Measurements from ENCODE around the gene CAMTA1.
"Not testable (repeated sequence)": the region's sequence is repeated elsewhere in the genome, so short reads cannot be mapped to it uniquely, and the experiment has no call there.

CAMTA1 gene

DNA sequence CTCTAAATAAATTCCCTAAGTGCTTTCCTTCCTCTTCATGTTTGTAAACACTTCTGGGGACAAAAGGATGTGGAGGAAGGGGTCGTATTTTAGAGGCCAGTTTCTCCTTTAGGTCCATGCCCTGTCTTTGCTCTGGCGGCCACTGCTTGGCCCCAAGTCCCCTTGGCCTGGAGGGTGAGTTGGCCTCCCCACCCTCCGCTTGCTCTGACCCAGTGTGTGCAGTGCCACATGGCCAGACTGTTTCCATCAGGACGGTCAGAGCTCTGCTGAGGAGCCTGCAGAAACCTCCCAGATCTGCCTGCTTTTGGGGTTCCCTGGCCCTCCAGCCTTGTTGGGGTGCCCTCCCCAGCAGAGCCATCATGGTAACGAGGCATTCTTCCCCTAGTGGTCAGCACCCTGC lies 127.8 kb downstream of the CAMTA1 start:
- no peak for DNase-seq
- in situ Hi-C loops (cut with HindIII; ENCODE audit: low pct_ligation_motif_present, low pct_unique_long_range_greater_than_20kb, low sequenced_read_pairs), result no loop called here

- DNase-seq, result no peak
- in situ Hi-C loops (cut with HindIII; ENCODE audit: low pct_ligation_motif_present, low pct_unique_long_range_greater_than_20kb, low sequenced_read_pairs), result no loop called here
Observed at GRCh38 chr1:6914706-6915105, 129.5 kb downstream of the CAMTA1 start.

- no peak for DNase-seq
- in situ Hi-C loops (cut with HindIII; ENCODE audit: low pct_ligation_motif_present, low pct_unique_long_range_greater_than_20kb, low sequenced_read_pairs), result no loop called here
Observed at GRCh38 chr1:6915999-6916565, 130.8 kb downstream of the CAMTA1 start.

DNA sequence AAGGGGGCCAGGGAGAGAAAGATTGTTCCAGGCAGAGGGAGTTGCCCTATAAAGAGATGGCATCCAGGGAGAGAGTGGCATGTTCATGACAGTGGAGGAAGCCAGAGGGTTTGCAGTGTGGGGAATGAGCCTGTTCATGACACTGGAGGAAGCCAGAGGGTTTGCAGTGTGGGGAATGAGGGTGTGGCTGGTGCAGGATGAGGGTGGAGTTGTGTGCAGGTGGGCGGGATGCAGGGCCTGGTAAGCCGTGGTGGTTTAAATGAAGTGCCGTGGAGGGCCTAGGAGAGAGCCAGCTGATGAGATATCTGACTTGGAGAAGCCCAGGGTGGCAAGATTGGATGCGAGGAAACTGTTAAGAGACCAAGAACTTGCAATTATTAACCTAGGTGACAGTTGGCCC lies 131.8 kb downstream of the CAMTA1 start:
- in situ Hi-C loops (cut with HindIII; ENCODE audit: low pct_ligation_motif_present, low pct_unique_long_range_greater_than_20kb, low sequenced_read_pairs), result no loop called here
- DNase-seq, result no peak

GRCh38 chr1:6918186-6918924 lies 133.1 kb downstream of the CAMTA1 start:
- in situ Hi-C loops (cut with HindIII; ENCODE audit: low pct_ligation_motif_present, low pct_unique_long_range_greater_than_20kb, low sequenced_read_pairs), result no loop called here
- no peak for DNase-seq

- DNase-seq, result no peak
- in situ Hi-C loops (cut with HindIII; ENCODE audit: low pct_ligation_motif_present, low pct_unique_long_range_greater_than_20kb, low sequenced_read_pairs), result no loop called here
Observed at GRCh38 chr1:6918925-6919511, 133.8 kb downstream of the CAMTA1 start.

GRCh38 chr1:6921506-6921905 lies 136.3 kb downstream of the CAMTA1 start:
- DNase-seq; in situ Hi-C loops (cut with HindIII; ENCODE audit: low pct_ligation_motif_present, low pct_unique_long_range_greater_than_20kb, low sequenced_read_pairs): not testable (repeated sequence)

- no peak for DNase-seq
- in situ Hi-C loops (cut with HindIII; ENCODE audit: low pct_ligation_motif_present, low pct_unique_long_range_greater_than_20kb, low sequenced_read_pairs), result no loop called here
Observed at GRCh38 chr1:6922096-6922931, 137.1 kb downstream of the CAMTA1 start.

DNA sequence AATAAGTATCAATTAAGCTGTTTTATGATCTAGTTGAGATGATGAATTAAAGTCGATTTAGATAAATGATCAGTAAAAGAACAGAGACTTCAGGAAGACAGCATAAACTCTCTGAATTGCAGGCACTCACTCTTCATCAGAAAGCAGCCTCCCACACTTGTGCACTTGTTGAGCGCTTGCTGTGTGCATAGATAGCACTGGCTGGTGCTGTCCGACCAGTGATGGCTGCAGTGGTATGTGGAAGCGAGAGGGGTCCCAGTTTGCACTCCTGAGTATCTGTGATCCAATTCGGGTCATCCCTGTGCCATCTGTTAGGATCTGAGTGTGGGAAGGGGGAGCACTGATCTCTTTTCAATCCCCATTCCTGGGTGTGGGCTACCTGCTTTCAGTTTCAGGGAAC lies 137.8 kb downstream of the CAMTA1 start:
- no peak for DNase-seq
- in situ Hi-C loops (cut with HindIII; ENCODE audit: low pct_ligation_motif_present, low pct_unique_long_range_greater_than_20kb, low sequenced_read_pairs), result no loop called here

DNA sequence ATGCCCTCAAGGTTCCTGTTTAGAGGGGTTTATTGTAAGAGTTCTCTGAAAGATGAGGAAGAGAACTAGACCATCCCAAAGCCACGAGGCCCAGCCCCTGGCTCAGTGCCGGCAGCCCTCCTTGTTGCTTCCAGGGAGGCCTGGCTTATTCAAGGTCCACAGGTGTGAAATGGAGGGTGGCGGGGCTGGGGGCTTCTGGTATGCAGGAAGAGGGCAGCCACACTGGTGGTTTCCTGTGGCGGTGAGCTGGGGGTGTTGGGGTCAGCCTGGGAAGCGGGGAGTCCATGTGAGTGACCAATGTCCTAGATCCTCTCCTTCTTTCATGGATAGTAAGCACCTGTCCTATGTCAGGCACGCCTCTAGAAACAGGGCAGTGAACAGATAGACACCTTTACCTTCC lies 138.2 kb downstream of the CAMTA1 start:
- no peak for DNase-seq
- in situ Hi-C loops (cut with HindIII; ENCODE audit: low pct_ligation_motif_present, low pct_unique_long_range_greater_than_20kb, low sequenced_read_pairs), result no loop called here

DNA sequence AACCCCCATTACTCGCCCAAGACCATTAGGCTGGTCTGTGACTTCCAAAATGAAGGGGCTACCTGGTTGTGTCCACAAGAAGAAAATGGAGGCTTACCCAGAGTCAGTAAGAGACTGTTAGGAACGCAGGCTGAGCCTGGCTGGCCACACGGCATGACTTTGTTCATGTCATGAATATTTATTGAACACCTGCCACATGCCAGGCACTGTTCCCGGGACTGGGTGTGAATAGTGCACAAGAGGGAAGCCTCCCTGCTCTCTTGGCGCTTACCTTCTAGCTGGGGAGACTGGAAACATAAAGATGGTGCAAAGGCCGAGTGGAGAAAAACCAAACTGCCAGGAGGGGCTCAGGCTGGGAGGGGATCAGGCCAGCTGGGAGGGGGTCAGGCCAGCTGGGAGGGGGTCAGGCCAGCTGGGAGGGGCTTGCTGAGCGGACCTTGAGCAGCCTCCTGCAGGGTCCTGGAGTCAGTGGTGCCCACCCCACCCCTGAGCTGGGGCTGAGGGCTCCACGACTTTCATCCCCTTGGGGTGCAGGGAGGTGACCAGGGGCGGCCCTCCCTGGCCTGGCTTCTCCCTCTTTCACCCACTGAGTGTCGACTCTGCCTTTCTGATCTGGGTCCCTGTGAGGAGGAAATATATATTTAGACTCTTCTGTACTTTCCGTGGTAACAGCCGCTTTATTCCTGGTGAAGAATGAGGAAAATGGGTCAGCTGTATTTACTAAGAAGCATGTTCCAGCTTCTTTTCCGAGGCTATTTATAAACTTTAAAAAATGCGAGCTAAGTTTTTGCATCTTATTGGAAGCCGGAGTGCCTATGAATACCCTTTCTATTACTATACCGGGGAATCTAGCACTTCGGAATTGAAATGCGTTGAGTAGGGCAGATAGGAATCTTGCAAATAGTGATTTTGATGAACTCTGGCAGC lies 139.0 kb downstream of the CAMTA1 start:
- in situ Hi-C loops (cut with HindIII; ENCODE audit: low pct_ligation_motif_present, low pct_unique_long_range_greater_than_20kb, low sequenced_read_pairs), result no loop called here
- DNase-seq, result no peak

DNA sequence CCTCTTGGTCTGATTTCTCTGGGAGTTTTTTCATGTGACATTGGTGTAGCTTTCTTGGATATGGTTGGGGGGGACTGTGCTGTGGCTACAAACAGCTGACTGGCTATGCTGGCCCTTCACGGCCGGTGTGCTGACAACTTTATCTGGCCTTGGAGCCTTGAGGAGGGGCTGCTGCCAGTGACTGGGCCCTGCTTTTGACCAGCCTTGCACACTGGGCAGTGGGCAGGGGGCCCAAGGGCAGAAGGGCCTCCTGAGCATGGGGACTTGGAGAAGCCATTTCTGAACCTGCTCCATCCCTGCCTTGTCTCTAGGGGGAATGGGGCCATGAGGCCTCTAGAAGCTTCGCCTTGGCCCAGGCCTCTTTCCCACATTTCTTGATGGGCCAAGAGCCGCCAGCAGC lies 139.6 kb downstream of the CAMTA1 start:
- no peak for DNase-seq
- in situ Hi-C loops (cut with HindIII; ENCODE audit: low pct_ligation_motif_present, low pct_unique_long_range_greater_than_20kb, low sequenced_read_pairs), result no loop called here

DNA sequence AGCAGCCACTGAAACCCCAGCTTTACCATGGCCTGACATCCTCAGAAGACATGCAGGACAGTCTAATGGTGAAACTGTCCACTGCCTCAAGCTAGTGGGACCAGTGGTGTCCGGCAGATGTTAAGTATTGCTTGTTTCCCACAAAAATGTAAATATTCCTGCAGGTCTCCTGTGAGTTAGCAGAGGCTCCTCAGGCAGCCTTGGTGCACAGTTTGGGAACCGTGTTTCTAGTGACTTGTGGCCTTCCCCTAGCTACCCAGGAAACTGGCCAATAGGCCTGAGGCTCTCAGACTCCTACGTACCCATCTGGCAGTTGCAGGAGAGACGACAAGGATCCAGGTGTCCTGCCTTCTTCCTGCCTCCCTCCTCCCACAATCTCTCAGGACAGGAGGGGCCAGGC lies 142.4 kb downstream of the CAMTA1 start:
- in situ Hi-C loops (cut with HindIII; ENCODE audit: low pct_ligation_motif_present, low pct_unique_long_range_greater_than_20kb, low sequenced_read_pairs), result no loop called here
- DNase-seq, result no peak

GRCh38 chr1:6928106-6928885 lies 143.0 kb downstream of the CAMTA1 start:
- DNase-seq, result no peak
- in situ Hi-C loops (cut with HindIII; ENCODE audit: low pct_ligation_motif_present, low pct_unique_long_range_greater_than_20kb, low sequenced_read_pairs), result no loop called here

DNA sequence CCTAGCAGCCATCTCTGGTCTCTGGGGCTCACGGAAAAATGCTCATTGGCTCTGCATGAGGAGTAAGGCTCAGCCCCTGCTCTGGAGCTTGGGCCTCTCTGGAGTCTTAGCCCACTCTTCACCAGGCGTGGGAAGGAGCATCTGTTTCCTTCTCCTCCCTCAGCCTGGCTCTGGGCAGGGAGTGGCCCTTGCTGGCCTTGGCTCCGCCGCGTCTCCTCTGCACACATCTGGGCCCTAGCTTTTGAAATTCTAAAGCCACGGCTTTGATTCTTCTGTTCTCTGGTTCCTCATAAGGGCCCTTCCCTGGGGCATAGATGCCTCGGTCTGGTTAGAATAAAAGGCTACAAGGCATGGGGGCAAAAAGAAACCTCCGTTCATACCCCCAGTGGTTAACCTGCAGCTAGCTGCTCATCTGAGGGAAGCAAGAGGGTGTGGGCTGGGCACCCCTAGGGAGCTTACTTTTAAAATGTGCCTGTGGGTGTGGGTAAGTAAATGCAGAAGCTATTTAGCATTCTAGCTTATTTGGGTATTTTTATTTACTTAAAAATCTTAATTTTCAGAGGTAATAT lies 145.6 kb downstream of the CAMTA1 start:
- in situ Hi-C loops (cut with HindIII; ENCODE audit: low pct_ligation_motif_present, low pct_unique_long_range_greater_than_20kb, low sequenced_read_pairs), result no loop called here
- no peak for DNase-seq

- no peak for DNase-seq
- in situ Hi-C loops (cut with HindIII; ENCODE audit: low pct_ligation_motif_present, low pct_unique_long_range_greater_than_20kb, low sequenced_read_pairs), result no loop called here
Observed at GRCh38 chr1:6935361-6935883, 150.2 kb downstream of the CAMTA1 start.
